Sciatic nerve (tissue), 2 donors: ENCODE results near the gene OBSL1. TPM values are rescaled to one million over a fixed set of nuclear protein-coding genes. Genes with fewer than 3 reads are reported as not detected.
A peak's percentile ranks its signal among the peaks of the same experiment; 100 is the strongest.

Experiments
- ATAC-seq: fragments of 200-7000 bp; cut with Tn5 transposase; one replicate; pipeline ENCODE4 v1.9.1; 2020; ENCODE audit warnings: mild to moderate bottlenecking, moderate library complexity
- DNase-seq: peaks from one replicate; pipeline ENCODE4 v3.0.0-alpha.2; 2020; ENCODE audit warnings: low spot score
- intact Hi-C: fragments of 100-400 bp; cut with DNase I; formaldehyde crosslinking; loops from one replicate; pipeline ENCODE4 v1.14.2; 2022
- total RNA-seq: library from RNA; stranded (reverse); fragmentation: NEBNext Ultra II Directional; extraction: Animal tissue kit (Norgen Biotek cat#: 25700); gene quantifications from one replicate; pipeline ENCODE4 v1.2.1, GENCODE V29; 2021
- donor health status: DM: no; HTN: no; CAD: no.
- donor health status: DM: no; HTN: no; CAD: no.

Gene OBSL1
- total RNA-seq, 1 donor from 2014 or later, result 85.2 TPM

DNA sequence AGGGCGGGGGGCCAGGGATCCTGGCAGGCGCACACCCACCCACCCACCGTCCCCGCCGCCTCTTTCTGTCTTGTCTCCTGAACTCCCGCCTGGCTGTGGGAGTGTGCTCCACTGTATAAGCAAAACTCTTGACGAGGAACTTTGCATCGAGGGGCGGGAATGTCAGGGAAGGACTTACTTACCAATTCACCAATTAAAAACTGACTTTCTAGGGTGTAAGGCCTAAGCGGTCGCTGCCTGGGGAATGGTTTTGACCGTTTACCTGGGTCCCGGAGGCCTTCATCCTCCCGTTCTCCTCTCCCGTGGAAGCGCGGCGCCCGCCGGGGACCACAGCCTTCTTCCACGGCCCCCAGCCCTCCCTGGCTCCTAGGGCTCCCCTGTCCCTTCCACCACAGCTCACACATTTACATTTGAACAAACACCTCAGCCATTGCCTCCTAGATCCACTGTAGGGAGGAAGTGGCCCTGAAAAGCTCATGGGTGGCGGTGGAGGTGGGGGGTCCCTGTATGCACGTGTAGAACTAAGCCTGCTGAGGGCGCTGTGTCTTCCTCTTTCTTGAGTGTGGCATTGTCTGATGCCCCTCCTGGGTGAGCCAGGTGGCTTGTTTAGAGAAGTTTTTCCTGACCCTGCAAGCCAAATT is 48.2 kb downstream of the OBSL1 start:
- intact Hi-C loops, result no loop called here
- ATAC-seq (no peak), DNase-seq (no peak)

DNA sequence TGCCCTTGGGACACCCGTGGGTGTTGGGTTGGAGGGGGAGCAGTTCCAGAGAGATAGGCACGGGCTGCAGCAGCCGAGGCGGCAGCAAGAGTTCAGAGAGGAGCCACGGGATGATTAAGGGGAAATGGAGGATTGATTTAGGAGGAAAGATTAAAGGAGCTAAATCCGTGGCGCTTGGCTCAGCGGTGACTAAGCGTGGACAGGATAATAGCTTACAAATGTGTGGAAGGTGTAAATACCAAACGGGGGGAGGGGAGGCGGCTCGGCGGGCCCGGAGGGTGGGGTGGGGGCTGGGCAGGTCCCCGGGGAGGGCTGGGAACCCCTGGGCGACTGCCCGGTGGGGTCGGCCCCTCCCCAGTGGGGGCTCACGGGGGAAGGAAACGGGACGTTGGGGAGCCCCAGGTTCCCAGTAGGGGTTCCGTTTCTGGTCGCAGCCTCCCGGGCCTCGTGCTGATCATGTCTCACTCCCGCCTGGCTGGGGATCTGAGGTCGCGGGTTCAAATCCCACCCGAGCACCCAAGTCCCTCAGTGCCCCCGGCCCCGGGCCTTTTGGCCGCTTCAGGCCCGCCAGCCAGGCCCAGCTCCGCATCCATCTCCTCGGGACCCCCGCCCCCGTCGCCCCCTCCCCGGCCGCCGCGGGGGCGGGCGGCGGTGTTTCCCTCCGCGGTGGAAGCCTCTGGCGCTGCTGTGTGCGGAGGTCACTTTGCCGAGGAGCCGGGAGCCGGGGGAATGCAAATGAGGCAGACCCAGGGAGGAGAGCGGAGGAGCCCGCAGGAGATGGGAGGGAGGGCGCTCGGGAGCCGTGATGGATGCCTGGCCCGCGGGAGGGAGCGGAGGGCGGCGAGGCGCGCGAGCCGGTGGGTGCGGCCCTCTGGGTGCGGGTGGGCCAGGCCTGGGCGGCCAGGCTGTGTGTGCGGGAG is 49.0 kb downstream of the OBSL1 start:
- DNase-seq (no peak), ATAC-seq (peak; percentile 23)
- intact Hi-C loops, result no loop called here

DNA sequence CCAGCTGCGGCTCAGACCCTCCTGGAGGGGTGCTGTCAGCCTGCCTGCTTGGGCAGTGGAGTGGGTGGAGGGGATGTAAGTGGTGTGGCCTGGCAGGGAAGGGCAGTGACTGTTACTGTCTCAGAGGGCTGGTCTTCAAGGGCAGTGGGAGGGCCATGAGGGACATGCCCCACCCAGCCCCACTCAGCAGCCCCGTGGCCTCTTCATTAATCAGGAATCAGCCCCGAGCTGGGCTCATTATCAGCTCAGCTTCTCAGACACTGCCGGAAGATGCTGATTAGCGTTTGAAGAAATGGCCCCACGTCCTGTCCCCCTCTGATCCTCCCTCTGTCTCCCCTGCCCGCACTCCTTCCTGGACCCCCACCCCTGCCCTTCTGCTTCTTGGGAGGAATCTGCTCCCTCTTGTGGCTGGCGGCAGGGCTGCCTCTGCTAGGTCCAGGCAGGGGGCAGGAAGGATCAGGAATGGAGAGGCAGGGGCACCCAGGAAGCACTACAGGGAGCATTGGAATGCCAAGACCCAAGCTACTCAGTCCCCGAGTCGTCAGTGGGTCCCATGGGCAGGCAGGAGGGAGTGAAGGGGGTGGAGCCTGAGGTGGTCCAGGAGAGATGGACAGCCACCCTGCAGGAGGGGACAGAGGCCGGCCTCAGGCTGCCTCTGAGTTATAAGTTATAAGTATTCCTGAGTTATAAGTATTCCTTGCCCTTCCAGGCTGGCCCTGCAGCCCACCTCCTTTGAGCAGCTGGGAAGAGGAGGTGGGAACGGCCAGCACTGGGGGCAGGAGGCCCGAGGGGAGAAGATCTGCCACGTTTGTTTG is 50.1 kb downstream of the OBSL1 start:
- DNase-seq, result no peak
- intact Hi-C loops, result no loop called here
- peak; percentile 47 for ATAC-seq

DNA sequence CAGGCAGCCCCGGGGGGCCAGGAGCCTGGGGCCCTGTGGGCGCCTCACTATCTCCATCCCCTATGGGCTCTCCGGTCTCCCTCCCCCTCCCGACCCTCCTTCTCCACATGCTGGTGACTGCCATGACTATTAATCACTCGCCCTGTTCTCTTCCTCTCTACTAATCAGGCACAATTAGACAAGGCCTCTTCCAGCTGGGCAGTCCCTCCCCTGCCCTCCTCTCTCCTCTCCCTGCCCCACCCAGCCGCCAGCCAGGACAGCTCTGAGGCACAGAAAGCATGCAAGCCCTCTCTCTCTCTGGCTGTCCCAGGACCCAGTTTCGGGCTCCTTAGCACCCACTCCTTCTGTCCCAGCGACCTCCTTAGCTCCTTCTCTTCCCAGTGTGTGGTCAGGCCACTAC is 51.3 kb downstream of the OBSL1 start:
- intact Hi-C loops, result no loop called here
- DNase-seq (no peak), ATAC-seq (no peak)

DNA sequence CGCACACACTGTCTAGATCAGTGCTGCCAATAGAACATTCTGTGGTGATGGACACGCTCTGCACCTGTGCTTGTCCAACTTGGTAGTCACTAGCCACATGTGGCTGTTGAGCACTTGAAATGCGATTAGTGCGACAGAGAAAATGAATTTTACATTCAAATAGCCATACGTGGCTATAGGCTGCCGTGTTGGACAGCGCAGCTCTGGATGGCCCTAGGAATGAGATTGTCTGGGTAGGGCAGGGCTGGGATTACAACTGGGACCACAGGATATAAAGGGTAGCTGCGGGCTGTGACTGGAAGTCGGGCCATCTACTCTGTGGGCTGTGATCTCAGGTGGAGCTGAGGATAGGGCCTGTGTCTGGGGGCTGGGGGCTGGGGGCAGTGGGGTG is 51.8 kb downstream of the OBSL1 start:
- ATAC-seq (no peak), DNase-seq (no peak)
- intact Hi-C loops, result no loop called here

DNA sequence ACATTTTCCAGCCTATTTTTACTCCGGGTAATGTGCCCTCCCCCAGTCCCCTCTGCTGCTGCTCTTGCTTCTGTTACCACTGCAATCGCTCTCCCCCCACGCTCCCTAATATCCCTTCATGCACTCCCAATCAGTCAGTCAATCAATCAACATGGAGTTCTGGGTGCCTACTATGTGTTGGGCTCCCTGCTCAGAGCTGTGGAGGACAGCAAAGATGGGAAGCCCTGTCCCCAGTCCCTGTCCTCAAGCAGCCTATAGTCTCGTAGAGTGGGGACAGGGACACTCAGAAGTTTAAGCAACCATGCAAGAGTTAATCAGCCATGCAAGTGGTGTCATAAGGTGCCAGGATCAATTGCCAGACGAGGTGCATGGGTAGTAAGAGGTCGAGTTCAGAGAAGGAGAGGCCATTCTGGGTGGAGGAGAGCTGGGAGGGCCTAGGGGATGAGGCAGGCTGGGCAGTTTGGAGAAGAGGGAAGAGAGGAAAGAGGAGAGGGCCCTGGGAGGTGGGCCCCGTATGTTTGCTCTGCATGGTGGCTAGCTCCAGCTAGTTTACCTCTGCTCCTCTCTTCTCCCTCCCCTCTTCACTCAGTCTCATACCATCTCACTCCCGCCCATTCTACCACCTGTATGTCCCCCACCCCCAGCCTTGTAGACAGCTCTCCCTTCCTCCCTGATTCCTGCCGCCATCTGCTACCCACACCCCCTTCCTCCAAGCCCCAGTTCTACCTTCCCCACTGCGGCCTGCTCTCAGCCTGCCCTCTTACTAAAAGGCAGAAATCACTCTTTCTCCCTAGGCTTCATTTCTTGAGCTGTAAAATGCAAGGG is 53.2 kb downstream of the OBSL1 start:
- no peak for ATAC-seq
- intact Hi-C loops, result no loop called here
- DNase-seq, result no peak

DNA sequence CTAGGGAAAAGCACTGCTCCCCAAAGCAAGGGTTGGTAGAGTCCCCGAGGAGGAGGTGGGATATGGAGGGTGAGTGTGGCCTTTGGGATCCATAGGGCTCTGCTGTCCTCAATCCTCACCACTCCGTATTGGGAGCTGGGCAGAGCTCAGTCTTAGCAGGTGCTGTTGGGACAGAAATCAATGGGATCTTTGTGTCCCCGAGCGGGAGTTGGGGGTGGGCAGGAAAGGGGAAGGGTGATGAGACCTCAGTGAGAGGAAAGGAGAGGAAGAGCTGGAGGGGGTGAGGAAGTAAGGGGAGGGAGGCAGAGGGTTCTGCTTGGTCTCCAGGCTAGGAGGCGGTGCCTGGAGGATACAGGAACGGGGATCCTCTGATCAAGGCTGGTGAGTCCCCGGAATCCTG is 54.5 kb downstream of the OBSL1 start:
- intact Hi-C loops, result no loop called here
- no peak for ATAC-seq

DNA sequence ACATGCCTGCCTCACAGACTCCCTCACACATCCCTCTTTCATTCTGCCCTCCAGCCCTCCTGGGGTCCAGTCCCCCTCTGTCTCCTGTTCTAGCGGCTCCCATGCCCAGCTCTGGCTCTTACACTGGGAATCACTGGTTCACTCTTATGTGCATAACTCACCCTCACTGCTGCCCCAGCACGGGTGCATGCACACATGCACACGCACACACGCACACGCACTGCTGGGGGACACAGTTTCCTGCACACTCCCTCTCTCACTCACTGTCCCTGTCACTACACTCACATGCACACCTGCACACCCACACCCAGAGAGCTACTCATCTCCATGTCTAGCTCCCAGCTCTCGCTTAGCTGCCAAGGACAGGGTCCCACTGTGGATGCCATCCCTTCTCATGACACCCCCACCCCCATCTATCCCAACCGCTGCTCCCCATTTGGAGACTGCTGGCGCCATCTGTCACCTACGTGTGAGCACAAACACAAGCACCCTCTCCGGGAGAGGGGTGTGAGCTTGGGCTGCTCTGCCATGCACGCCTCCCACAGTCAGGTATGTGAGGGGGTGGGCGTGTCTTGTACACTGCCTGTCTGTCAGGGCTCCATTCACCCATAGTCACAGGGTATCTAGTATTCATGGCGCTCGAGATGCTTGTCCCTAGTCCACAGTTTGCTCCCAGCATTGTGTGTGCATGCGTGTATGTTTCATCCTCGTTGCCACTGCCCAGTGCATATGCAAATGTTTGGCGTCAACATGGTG is 55.3 kb downstream of the OBSL1 start:
- DNase-seq, result no peak
- intact Hi-C loops, result no loop called here
- ATAC-seq, result no peak

More for the DNA sequence above, 54.5 kb downstream of the OBSL1 start:
- DNase-seq, result no peak

DNA sequence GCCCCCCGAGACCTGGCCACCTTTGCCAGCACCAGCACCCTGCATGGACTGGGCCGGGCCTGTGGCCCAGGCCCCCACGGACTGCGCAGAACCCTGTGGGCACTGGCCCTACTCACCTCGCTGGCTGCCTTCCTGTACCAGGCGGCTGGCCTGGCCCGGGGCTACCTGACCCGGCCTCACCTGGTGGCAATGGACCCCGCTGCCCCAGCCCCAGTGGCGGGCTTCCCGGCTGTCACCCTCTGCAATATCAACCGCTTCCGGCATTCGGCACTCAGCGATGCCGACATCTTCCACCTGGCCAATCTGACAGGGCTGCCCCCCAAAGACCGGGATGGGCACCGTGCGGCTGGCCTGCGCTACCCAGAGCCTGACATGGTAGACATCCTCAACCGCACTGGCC is 56.5 kb downstream of the OBSL1 start:
- intact Hi-C loops, result no loop called here
- no peak for ATAC-seq
- DNase-seq, result no peak

DNA sequence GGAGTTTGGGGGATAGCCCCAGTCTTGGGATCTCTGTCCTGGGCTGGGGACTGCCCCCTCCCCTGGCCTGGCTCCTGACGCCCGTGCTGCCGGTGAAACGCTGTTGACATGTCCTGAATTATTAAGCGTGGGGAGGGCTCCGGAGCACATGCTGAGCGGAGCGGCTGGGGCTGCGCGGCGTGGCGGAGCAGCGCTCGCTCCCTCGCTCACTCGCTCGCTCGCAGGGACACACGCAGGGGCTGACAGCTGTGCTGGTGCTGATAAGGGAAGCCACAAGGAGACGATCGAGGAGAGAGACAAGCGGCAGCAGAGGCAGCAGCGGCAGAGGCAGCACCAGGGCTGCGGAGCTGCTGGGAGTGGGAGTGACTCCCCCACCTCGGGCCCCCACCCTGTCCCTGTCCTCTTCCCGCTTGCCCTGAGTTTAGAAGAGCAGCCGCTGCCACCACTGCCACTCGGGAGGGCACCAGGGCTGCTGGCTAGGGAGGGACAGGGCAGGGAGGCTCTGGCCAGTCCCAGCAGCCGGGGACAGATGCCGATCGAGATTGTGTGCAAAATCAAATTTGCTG is 57.1 kb downstream of the OBSL1 start, which contains the start of gene ASIC4:
TSS of gene ASIC4 (plus strand) at position 287 of the 566 bp plus-strand sequence. CDS start at position 530, 243 bp downstream.
- ATAC-seq (no peak), DNase-seq (no peak)
- intact Hi-C loops, result no loop called here

DNA sequence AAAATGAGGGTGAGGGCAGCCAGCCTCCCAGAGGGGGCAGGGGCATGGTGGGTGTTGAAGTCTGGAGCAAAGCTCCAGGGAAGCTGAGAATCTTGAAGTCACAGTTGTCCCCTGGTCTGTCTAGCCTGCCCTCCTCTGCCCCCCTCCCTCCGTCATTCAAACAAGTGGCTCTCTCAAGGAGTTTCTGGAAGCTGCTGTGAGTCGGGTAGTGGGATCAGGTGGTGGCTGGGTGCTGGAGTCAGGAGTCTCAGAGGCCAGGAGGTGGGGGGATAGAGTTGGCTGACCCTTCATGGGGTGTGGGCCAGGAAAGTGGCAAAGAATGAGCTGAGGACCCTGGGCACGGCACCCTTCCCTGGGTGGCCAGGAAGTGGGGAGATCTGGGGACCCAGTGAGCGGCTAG is 57.6 kb downstream of the OBSL1 start:
- ATAC-seq (no peak), DNase-seq (no peak)
- intact Hi-C loops, result no loop called here

DNA sequence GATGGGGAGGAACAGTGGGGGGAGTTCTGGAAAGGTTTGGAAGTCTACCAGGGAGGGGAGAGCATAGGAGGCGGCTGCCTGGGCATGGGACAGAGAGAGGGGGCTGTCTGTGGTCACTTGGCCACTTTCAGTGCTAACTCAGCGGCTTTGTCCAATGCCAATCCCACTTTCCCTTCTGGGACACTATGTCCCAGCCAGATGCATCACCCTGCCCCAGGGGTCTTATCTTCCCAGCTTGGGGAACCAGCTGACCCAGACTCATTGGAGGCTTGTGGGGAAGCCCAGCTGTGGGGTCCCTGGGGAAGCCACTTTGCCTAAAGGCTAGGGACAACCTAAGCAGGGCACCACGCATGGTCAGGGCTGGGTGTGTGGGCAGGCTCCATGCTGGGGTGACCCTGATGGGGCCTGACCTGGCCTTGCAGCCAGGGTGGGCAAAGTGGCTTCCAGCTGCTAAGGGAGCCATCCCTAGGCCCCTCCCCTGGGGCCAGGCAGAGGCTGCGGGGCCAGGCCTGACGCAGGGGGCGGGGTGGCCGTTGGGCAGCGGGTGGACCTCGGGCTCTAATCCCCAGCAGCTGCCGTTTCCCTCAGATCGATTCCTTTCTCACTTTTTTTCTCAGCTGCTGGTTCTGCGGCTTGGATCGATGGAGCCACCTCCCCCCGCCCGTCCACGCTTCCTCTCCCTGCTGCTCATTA is 58.7 kb downstream of the OBSL1 start:
- intact Hi-C loops, result no loop called here
- no peak for DNase-seq
- ATAC-seq, result no peak

DNA sequence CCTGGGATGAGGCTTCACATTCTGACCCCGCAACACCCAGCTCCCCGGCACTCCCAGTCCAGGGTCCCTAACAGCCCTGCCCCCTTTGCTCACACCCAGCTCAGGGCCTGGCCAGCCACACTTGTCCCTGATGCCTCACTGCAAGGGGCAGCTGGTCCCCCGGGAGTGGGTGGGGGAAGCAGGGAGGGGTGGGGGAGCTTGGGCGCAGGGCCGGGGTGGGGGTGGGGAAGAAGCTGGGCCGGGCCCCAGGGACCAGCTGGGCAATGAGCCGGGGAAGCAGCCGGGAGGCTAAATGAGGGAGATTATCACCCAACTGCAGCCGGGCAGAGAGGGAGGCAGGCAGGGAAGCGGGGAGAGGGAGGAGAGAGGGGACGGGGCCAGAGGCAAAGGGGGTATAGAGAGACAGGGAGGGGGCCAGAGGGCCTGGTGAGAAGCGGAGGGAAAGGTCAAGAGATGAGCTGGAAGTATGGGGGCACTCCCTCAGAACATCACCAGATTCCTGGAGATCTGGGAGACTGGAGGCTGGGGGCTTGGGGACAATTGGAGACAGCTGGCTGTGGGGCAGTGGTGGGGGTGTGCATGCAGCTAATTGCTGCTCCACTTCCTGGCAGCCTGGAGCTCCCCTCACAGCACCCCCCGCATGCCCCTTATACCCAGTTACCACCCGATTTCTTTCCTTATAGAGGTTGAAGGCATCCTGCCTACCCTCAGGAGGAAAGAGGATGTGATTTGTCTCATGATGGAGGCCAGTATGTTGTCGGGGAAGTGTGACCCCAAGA is 59.6 kb downstream of the OBSL1 start:
- intact Hi-C loops, result no loop called here
- no peak for DNase-seq
- no peak for ATAC-seq

DNA sequence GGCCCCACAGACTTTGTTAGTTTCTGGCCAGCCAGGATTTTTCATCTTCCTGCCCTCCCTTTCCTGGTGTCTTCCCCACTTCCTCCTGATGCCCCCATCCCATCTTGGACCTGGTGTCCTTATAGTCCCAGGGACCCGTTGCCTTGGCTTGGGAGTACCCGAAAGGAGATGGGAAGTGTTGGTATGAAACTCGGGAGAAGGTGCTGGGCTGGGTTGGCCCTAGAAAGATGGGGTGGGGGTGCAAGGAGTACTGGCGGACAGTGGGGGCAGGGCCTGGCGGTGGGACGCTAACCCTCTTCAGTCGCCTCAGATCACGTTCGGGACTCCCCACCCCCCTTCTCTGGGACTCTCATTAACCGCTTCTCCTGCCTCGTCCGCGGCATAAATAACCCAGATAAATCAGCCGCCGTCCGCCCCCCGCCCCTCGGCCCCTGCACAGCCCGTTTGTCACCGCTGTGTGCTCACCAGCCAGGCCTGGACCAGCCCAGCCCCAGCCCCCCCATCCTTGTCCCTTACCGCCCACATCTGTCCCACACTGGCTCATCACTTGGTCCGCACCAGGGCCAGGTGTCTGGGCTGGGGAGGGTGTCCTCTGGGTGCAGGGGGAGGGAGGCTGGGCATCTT is 60.7 kb downstream of the OBSL1 start:
- no peak for DNase-seq
- intact Hi-C loops, result no loop called here
- ATAC-seq, result no peak

DNA sequence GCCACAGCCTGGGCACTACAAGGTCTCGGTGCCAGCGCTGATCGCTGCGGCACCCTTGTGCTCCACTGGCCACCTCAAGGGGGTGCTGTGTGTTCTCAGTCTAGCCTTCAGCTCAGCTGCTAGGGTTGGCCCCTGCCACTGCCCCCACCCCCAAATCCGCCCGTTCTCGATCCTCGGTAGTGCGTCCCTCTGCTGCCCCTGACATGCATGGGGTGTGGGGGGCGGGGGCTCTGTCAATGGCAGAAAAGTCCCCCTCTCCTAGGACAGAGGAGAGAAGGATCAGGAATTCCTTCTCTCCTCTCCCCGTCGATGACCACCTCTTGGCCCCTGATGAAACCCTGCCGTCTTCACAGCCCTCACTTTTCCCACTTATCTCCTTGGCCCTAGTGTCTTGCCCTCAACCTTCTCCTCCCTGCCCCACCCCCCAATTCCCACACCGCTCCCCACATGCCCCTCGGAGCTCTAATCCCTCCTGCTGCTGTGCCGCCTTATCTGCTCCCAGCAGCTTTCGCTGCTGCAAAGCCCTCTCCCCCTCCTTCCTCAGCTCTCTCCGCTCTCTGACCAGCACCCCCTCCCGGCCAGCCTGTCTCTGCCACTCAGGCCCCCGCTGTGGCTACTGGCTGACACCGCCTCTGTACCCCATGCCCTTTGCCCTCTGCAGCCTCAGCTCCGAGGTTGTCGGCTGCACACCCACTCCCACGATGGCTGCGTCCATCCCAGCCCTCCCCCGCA is 61.4 kb downstream of the OBSL1 start:
- DNase-seq (peak; percentile 74), ATAC-seq (peak; percentile 82)
- intact Hi-C loops, result no loop called here
